ENCODE measurements around the gene CTBP1.
"Not testable (repeated sequence)": the region's sequence is repeated elsewhere in the genome, so short reads cannot be mapped to it uniquely, and the experiment has no call there.

CTBP1 gene

DNA sequence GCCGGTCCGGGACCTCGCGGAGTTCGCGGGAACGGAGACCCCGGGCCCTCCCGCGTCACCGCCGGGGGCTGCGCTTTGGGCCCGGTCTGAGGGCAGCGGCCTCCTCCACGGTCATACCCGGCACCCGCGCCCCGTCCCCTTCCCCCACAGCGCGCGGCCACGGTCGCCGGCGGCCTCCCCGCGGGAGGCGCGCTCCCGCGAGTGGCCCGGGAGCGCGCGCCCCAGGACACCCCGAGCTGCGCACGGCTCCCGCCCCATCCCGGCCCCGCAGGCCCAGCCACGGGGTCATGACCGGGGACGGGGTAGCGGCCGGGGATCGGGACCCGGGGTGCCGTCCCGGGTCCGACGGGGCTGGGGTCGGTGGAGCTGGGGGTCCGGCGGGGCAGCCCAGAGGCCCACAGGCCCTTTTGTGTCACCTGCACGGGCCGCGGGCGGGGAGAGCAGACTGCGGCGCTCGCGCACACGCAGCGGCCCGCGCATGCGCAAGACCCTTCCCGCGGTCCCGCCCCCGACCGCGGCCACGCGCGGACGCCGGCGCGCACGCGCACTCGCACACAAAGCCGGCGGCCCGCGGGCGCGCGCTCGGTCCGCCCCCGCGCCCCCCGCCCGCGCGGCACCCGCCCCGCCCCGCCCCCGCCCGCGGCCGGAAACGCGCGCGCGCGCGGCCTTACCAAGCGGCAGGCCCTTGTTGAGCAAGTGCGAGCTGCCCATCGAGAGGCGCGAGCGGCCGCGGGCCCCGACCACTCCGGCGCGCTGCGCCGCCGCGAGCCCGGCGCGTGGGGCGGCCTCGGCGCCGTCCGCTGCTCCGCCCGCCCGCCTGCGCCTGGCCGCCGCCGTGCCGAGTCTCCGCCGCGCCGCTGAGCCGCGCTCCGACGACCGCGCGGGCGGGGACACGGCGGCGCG is at the start of gene CTBP1:
CTBP1 (minus strand) TSS at position 886 of the 903 bp plus-strand sequence. CDS start 7,799 bp downstream, outside the sequence.
- peak; percentile 83 for DNase-seq

DNA sequence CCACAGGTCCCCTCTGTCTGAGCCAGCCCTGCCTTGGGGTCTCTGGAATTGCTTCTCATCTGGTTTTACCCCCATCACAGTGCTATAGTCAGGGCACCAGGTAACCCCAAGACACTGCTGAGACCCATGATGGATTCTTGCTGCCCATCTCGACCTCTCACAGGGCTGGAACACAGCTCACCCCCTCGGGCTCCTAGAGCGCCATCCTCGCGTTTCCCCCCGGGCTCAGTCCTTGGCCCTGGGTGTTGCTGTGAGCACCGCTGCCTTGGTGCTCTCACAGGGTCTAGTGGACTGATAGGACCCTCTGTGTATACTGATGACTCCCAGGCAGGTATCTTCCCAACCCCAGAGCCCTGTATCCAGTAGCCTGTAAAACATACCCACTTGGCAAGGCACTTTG is 49.5 kb upstream of the CTBP1 start:
- no peak for DNase-seq

DNA sequence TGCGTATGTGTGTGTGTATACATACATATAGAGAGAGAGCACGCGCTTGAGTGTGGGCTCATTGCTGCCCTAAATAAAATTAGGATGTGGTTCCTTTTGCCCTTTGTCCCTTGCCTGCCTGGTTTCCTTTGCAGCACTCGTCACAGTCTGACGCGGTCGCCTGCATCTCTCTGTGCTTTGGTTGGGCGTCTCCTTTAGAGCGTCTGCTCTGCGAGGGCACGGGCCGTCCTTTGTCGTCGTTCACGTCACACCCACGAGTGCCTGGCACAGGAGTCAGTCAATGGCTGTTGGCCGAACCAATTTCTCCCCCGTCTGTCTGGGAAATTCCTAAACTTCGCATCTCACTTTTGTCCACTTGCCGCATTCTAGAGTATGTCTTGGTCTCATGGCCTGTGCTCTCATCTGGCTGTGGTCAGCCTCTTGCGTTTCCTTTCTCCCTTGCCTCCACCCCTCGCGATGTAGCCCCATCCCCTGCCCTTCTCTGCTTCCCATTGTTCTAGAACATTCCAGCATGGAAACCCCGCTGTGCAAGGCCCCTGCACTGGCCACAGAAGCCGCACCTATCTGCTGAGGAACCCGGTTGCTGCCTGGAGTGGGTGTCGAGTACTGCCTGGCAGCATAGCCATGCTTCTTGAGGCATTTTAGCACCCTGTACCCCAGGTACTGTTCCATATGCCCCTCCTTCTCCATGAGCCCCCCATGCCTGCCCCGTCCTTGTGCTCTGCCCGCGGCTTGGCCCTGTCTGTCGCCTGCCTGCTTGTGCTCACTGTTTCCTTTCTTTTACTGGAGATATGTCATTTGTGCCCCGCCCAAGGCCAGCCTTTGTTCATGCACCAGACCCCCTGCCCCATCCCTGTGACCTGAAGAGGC is 48.8 kb upstream of the CTBP1 start:
- no peak for DNase-seq

DNA sequence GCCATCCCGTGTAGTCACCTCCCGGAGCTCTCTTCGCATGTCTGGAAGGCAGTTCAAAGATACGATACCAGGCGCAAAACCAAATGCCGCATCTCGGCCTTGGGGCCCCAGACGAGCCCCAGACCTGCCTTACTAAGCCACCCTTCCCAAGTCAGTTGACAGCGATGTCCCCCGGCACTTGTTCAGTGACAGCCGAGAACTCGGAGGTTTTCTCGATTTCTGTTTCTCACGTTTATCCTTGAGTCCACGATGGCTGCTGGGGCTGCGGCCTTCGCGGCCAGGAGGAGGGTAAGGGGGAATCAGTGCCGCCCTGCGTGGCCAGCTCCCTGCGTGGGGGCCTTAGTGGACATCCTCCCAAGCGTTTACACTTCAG is 48.1 kb upstream of the CTBP1 start:
- DNase-seq: no peak

DNA sequence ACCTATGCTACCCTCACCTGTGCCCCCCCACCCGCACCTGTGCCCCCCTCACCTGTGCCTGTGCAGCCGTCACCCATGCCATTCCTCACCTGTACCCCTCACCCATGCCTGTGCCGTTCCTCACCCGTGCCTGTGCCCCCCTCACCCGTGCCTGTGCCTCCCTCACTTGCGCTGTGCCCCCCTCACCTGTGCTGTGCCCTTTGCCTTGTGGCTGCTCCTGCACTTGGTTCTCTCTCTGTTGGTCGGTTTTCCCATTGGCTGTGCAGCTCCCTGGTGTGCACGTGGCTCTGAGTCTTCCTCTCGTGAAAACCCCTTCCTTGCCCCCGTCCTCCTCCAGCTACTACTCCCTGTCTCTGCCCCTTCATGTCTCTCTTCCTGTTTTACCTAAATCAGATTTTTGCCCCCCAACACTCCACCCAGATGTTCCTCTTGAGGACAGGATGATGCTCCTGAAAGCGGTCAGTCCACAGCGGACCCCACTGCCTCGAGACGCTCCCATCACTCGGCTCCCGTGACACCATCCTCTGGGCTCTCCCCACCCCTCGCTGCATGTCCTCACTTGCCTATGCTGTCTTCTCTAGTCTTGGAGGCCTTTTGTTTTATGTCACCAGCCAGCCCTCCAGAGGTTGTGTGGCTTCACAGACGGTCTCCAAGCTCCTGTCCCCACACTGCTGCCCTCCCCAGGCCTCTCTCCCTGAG is 47.5 kb upstream of the CTBP1 start:
- no peak for DNase-seq

DNA sequence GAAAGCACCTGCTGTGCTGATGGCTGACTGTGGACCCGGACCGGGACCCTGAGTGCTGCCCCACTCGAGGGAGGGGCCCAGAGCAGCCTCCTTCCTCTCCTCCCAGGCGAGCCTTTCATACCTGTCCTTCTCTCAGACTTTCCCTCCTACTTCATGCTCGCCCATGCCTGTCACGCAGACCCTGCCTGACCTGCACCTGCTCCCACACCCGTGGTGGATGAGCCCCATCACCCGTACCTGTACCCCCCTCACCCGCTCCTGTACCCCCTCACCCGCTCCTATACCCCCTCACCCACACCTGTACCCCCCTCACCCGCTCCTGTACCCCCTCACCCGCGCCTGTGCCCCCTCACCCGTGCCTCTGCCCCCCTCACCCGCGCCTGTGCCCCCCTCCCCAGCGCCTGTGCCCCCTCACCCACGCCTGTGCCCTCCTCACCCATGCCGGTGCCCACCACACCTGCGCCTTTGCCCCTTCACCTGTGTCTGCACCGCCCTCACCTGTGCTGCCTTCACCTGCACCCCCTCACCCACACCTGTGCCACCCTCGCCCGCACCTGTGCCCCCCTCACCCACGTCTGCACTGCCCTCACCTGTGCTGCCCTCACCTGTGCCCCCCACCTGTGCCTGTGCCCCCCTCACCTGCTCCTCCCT is 46.6 kb upstream of the CTBP1 start:
- no peak for DNase-seq

DNA sequence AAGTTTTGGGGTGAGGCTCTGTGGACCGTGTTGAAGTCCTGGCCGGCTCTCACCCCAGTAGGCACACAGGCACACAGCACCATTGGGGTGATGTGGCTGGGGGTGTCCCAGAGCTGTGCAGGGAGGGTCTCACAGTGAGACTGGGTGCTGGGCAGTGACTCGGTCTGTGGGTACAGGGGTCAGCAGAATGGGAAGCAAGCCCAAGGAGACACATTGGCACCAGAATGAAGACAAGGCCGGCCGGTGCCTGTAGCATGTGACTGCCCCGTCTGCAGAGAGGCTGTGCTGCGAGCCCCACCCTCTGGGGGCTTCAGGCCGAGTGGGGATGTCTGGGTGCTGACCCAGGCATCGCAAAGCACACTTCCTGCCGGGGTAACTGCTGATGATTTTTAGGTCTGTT is 46.0 kb upstream of the CTBP1 start:
- no peak for DNase-seq

DNA sequence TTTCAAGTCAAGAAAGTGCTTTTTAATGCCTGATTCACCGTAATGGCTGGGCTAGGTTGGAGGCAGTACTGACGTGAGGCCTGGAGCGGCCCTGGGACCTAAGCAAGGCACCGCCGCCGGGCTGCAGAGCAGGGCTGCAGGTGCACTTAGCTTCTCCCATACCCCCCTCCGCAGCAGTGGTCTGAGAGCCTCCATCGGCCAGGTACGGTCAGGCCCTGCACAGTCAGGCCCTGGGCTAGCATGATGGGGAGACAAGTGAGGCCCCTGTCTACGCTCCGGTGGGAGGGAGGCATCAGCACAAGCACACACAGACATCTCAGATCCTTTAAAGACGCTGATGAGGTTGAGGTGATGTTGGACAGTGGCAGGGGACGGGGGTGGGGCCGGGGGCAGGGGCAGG is 45.5 kb upstream of the CTBP1 start:
- DNase-seq: no peak

DNA sequence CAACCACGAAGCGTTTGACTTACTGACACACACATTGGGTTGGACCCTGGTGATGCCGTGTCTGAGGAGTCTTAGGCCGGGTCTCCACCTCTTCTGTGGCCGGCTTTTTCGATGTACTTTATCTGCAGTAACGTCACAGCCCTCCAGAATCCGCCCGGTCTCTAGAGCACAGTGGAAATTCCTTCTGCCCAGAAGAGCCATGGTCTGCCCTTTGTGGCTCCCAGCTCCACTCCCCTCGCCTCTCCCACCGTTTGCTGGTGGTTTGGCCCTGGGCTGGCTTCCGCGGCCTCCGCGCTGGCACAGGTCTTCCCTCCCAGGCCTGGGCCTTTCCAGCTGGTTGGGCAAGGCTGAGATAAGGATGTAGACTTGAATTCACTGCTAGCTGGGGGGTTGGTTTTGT is 45.1 kb upstream of the CTBP1 start:
- no peak for DNase-seq

DNA sequence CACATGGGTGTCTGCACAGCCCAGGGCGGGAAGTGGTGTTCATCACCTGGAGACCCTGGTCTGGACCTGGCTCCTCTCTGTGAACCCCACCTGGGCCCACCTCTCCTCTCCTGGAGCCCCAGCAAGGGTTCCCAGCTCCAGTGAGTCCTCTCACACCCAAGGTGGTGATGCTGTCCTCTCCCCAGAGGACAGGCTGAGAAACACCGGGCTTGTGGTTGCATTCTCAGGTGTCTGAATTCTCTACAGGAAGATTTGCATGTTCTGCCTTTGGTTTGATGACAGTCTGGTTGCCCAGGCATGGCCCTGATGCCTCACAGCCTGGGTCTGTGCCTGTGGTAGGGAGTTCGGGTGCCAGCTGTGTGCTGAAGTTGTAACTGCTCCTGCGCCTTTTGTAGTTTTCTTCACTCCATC is 44.6 kb upstream of the CTBP1 start:
- DNase-seq: no peak

DNA sequence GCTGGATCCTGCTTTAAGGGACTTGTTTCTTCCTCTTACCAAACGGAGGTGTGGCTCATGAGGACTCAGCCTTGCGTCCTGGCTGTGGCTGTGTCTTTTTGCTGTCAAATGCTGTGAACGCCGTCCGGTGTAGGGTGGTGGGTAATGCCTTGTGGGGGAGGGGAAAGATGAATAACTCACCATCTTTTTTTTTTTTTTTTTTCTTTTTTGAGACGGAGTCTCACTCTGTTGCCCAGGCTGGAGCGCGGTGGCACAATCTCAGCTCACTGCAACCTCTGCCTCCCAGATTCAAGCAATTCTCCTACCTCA is 43.7 kb upstream of the CTBP1 start:
- DNase-seq: not testable (repeated sequence)

DNA sequence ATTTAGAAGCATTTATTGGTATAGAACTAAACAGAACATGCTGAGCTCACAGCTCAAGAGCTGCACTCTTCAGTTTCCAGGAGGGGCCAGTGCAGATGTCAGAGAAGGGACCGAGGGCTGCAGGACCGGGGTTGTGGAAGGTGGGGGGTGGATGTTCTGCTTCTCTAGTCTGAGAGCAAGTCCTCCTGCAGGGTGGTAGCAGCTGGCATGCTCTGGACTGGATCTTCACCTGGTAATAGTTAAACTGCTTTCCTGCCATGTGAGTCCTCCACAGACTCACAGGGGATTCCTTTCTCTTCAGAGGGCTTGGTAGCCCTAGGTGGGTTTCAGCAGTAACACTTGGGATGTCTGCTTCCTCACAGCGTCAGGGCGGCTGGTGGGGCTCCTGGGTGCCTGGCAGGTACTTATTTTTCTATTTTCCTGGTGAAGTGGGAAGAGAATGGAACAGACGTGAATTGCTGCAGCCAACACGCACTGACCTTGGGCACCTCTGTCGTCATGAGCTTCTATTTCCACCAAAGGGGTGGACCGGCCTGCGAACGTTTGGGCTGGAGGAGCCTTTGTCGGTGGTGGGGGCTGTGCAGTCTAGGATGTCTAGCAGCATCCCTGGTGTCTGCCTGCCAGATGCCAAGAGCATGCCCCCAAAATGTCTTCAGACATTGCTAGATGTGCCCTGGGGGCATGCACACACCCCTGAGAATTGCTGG is 43.2 kb upstream of the CTBP1 start:
- no peak for DNase-seq

DNA sequence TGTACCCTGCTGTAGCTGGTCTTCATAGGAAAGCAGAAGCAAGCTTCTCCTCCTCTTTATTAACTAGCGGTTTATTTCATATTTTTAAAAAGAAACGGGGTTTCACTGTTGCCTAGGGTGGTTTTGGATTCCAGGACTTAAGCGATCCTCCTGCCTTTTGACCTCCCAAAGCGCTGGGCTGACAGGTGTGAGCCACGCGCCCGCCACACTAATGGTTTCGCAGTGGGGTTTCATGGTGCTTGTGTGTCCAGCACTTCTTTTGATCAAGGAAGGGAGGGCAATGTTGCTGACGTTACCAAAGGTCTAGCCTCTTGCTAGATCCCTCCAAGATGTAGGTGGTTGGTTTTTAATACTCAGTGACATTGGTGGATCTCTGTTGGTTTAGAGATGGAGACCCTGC is 42.2 kb upstream of the CTBP1 start:
- DNase-seq: no peak

DNA sequence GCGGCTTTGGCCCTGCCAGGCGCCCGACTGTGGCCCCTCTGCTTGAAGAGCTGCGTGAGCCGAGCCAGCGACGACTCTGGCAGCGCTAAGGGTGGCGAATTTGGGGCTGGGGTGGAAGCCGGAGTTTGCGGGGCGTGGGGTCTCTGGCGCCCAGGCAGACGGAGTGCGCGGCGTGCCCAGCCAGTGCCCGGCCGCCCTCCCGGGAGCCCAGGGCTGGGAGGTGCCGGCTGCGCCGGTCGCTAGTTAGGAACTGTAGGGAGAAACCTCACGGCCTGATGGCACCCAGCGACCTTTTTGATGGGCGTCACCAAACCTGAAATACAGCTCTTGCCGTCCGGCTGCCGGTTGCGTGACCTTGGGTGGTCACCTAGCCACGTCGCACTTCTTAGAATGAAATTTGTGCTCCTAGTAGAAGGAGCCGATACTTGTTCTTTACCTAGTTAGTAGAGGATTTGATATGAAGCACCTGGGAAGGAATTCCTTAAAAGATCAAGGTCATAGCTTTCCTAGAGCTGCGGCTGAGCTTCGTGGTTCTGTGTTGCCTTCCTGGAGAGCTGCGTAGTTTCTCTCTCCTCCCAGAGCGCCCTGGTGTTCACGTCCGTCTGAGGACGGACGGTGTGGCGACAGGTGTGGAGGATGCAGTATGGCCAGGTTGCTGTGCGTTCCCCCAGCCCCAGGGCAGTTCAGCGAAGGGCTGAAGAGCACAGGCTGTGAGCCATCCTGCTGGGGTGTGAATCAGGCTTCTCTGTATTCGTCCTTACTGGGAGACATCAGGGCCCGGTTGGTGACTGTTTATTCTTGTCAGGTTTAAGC is 41.4 kb upstream of the CTBP1 start:
- peak; percentile 39 for DNase-seq

DNA sequence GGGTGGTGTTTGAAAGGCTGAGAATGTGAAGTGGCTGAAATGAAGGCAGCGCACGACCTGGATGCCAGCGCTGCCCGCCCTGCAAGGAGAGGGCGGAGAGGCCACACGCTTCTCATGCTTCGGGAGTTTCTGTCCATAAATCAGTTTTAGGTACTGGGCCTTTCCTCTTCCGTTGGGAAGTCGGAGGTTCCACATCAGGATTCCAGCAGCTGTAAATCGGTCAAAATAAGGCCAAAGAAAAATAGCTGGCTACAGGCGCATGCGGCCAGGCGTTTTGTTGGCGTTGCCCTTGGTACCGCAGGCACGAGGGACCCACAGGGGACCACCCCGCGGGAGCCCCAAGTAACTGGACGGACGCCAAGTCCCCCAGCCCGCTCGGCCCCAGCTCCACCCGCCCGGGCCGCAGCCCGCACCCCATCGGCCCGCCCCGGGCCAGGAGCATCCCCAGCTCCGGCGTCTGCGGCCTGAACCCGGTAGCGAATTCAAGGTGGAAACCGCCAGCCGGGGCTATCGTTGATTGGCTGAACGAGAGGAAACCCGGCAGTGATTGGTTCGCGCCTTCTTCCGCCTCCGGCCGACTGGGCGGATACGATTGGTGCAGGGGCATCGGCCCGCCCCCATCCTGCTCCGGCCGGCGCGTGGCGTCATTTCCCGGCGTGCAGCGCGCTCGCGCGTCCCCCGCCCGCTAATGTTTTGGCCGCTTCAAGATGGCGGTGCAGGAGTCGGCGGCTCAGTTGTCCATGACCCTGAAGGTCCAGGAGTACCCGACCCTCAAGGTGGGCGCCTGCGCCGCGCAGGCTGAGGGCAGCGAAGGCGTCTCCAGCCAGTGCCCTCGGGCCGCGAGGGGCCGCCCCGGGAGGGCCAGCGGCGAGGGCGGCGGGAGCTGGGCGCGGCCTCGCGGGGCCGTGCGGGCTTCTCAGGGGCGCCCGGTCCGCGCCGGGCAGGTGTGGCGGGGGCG is 40.6 kb upstream of the CTBP1 start, which contains the start of gene MAEA:
MAEA (plus strand) TSS at position 685 of the 958 bp plus-strand sequence; CDS start at position 708, 23 bp downstream.
- peak; percentile 98 for DNase-seq

DNA sequence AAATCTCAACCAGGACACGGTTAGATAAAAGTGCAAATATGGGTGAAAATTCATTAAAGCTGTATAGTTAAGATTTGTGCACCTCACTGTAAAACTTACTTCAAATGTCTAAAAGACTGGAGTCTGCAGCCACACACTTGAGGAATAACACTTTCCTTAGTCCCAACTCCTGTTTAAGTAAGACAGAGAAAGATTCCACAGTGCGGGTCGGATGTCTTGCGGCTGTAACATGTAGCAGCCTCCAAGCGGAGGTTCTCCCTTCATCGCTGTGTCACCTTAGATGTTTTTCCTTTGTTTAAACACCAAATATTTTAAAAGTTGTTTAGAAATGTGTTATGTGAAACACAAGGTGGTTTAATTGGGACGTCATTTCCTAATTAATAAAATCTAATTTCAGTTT is 39.9 kb upstream of the CTBP1 start:
- no peak for DNase-seq

DNA sequence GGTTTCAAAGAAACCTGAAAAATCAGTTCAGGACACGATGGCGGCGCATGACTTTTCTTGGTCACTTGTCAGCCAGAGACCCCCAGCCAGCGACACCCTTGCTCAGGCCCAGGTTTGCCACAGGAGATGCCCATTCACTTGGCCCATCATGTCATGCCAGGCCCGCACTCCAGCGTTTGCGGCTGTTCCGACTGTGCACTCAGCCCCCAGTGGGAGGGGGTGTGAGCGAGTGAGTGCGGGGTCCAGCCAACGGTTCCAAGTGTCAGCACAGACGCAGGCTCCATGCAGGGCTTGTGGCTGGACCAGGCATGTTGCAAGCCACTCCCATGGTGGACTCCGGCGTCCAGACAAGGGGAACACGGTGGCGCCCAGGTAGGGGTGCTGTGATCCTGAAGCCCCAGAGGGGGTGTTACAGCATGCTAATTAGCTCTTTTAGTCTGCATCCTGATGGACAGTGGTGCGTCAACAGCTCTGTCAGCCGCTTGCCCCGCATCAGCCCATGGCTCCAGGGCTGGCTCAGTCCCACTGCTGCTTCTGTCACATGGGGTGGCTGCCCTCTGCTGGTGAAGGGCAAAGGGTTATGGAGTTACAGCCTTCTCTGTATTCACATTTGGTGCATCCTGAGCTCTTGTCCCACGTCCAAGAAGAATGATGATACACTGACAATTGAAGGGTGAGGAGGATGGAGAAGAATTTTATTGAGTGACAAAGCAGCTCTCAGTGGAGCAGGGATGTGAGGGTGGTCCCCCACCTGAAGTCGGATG is 37.0 kb upstream of the CTBP1 start:
- DNase-seq: peak; percentile 71

DNA sequence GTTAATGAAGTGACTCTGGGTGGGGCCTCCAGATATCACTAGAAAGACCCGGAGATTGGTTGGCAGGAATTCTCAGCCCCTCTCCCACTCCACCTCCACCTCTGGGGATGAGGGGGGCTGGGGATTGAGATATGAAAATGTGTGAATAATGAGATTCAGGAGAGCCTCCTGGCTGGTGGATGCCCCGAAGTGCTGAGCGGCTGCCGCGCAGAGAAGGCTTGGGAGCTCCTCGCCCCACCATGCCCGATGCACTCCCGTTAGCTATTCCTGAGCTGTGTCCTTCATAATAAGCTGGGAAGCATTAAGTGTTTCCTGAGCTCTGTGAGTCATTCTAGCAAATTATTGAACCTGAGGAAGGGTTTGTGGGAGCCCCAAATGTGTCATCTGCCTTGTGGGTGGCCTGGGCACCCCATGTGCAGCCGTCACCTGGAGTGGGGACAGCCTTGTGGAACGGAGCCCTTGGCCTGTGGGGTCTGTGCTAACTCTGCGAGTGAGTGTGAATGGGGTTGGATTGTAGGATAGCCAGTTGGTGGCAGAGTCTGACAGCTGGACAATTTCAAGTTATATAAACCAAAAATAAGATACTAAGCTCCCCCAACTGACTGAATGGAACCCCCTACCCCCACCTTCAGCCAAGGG is 36.3 kb upstream of the CTBP1 start:
- DNase-seq: no peak

DNA sequence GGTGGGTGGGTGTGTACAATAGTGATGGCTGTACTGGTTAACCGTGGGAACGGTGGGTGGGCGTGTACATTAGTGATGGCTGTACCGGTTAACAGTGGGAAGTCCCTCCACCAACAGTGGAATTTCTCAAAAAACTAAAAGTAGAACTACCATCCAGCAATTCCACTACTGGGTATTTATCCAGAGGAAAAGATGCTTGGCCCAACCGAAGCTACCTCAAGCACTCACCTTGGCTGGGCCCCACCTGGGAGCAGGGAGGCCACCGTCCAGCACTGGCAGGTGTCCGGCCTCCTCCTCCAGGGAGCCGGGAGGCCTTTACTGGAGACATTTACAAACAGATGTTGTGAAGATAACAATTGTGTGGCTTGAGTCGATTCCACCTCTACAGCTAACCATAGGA is 34.8 kb upstream of the CTBP1 start:
- no peak for DNase-seq
